ENCODE results near the gene ACOX1. TPM values are rescaled to one million over a fixed set of nuclear protein-coding genes. Genes with fewer than 3 reads are reported as not detected.

Gene ACOX1
- polyA plus RNA-seq, 1 of the 3 experiments (the other 2 are of a cell fraction) = 21.5 TPM

GRCh38 chr17:76007850-76008165 is 28.8 kb upstream of the ACOX1 start:
- 82% methylated on average over 16 of the region's 16 CpGs for WGBS (ENCODE audit: low lambda C conversion rate)
- ChIA-PET CTCF (interaction anchor here (0.9 to 14.6 kb wide), 11 partner anchors 6 to 390 kb away, joined by 3 to 231 read pairs (median 3); partner anchors contain the start of genes CDK3, MRPL38 and TRIM47), POLR2A (no interaction called here)
- no peak for DNase-seq
- no peaks in the 10 kb centered on the region for H3K27me3 ChIP-seq (ENCODE audit: insufficient read depth)
- no peak overlapping the region for H3K4me3 ChIP-seq (ENCODE audit: low read depth in 2 of 2, low read length in 1 of 2)
- no peak overlapping the region for H3K9ac ChIP-seq
- peaks cover 21% of the 10 kb centered on the region for H3F3A ChIP-seq (replicated peaks; ENCODE audit: insufficient read depth)
- peaks cover 0 to 10% of the 10 kb centered on the region in 2 experiments; a peak in 2 of 4 replicates for H3K4me1 ChIP-seq (ENCODE audit: control insufficient read depth in 1 of 2, insufficient read depth in 2 of 2, low read depth in 1 of 2, low read length in 1 of 2)
- no peaks in the 10 kb centered on the region for H3K9me2 ChIP-seq
- no peak overlapping the region for H2AFZ ChIP-seq (ENCODE audit: low read depth)
- H3K36me3 ChIP-seq (replicated peaks in 1 of 2; ENCODE audit: control insufficient read depth in 1 of 2, insufficient read depth in 2 of 2, low read length in 1 of 2) = no peaks in the 10 kb centered on the region
- H3K9me3 ChIP-seq = no peaks in the 10 kb centered on the region
- TF ChIP-seq SMC3 (IDR thresholded peaks at IDR 0.05; ENCODE audit: low read depth, low read length) = no peak
- no peak for TF ChIP-seq JUND (IDR thresholded peaks at IDR 0.05)
- no peak for TF ChIP-seq FOXM1 (IDR thresholded peaks at IDR 0.05; ENCODE audit: low read depth)
- no peak for TF ChIP-seq USF1 (IDR thresholded peaks at IDR 0.05; ENCODE audit: borderline replicate concordance, low read depth)
- TF ChIP-seq TEAD4 (IDR thresholded peaks at IDR 0.05; ENCODE audit: borderline replicate concordance, insufficient read depth) = no peak
- no peak for TF ChIP-seq RXRA (IDR thresholded peaks at IDR 0.05; ENCODE audit: borderline replicate concordance, low read depth)
- no peak for TF ChIP-seq RCOR1 (IDR thresholded peaks at IDR 0.05; ENCODE audit: low read length)
- TF ChIP-seq YY1 (IDR thresholded peaks at IDR 0.05; ENCODE audit: low read depth) = no peak
- no peak for TF ChIP-seq CHD2 (IDR thresholded peaks at IDR 0.05; ENCODE audit: low read length, partially characterized antibody)
- TF ChIP-seq NRF1 (IDR thresholded peaks at IDR 0.05; ENCODE audit: low read depth, low read length) = no peak
- no peak for TF ChIP-seq USF2 (IDR thresholded peaks at IDR 0.05; ENCODE audit: borderline replicate concordance, low read depth, low read length)
- no peak for TF ChIP-seq GABPA (IDR thresholded peaks at IDR 0.05; ENCODE audit: low read depth)
- TF ChIP-seq MAX (IDR thresholded peaks at IDR 0.05; ENCODE audit: low read depth) = no peak
- no peaks in the 10 kb centered on the region for H3K79me2 ChIP-seq (ENCODE audit: insufficient read depth)
- H3K4me2 ChIP-seq = no peak overlapping the region
- no peaks in the 10 kb centered on the region for H4K20me1 ChIP-seq (ENCODE audit: insufficient read depth)
- H3K27ac ChIP-seq (ENCODE audit: low read depth in 2 of 2, low read length in 1 of 2) = no peak overlapping the region

- Histone ChIP-seq H3K9me2 (no peaks in the 10 kb centered on the region), H3K4me1 (ENCODE audit: control insufficient read depth in 1 of 2, insufficient read depth in 2 of 2, low read depth in 1 of 2, low read length in 1 of 2) (peaks cover 0 to 10% of the 10 kb centered on the region in 2 experiments; a peak in 2 of 4 replicates), H3K79me2 (ENCODE audit: insufficient read depth) (no peaks in the 10 kb centered on the region), H3F3A (replicated peaks; ENCODE audit: insufficient read depth) (peaks cover 22% of the 10 kb centered on the region), H3K4me2 (no peak overlapping the region), H3K9ac (no peak overlapping the region), H3K4me3 (ENCODE audit: low read depth in 2 of 2, low read length in 1 of 2) (no peak overlapping the region), H2AFZ (ENCODE audit: low read depth) (no peak overlapping the region), H3K36me3 (replicated peaks in 1 of 2; ENCODE audit: control insufficient read depth in 1 of 2, insufficient read depth in 2 of 2, low read length in 1 of 2) (no peaks in the 10 kb centered on the region), H3K27ac (ENCODE audit: low read depth in 2 of 2, low read length in 1 of 2) (no peak overlapping the region), H3K9me3 (no peaks in the 10 kb centered on the region), H4K20me1 (ENCODE audit: insufficient read depth) (no peaks in the 10 kb centered on the region), H3K27me3 (ENCODE audit: insufficient read depth) (no peaks in the 10 kb centered on the region)
- ChIA-PET CTCF (interaction anchor here (0.6 to 14.6 kb wide), 11 partner anchors 6 to 391 kb away, joined by 3 to 231 read pairs (median 3); partner anchors contain the start of genes CDK3, MRPL38 and TRIM47), POLR2A (no interaction called here)
- 87% methylated on average over 38 of the region's 39 CpGs for WGBS (ENCODE audit: low lambda C conversion rate)
- no peak for DNase-seq
- TF ChIP-seq GATA2 (CRISPR knock-in tag; IDR thresholded peaks at IDR 0.05) = no peak
- TF ChIP-seq RFX5 (IDR thresholded peaks at IDR 0.05; ENCODE audit: low read length) = no peak
- no peak for TF ChIP-seq JUND (IDR thresholded peaks at IDR 0.05)
- TF ChIP-seq TCF12 (IDR thresholded peaks at IDR 0.05) = no peak
- TF ChIP-seq CHD2 (IDR thresholded peaks at IDR 0.05; ENCODE audit: low read length, partially characterized antibody) = no peak
- TF ChIP-seq, protein P1, sequence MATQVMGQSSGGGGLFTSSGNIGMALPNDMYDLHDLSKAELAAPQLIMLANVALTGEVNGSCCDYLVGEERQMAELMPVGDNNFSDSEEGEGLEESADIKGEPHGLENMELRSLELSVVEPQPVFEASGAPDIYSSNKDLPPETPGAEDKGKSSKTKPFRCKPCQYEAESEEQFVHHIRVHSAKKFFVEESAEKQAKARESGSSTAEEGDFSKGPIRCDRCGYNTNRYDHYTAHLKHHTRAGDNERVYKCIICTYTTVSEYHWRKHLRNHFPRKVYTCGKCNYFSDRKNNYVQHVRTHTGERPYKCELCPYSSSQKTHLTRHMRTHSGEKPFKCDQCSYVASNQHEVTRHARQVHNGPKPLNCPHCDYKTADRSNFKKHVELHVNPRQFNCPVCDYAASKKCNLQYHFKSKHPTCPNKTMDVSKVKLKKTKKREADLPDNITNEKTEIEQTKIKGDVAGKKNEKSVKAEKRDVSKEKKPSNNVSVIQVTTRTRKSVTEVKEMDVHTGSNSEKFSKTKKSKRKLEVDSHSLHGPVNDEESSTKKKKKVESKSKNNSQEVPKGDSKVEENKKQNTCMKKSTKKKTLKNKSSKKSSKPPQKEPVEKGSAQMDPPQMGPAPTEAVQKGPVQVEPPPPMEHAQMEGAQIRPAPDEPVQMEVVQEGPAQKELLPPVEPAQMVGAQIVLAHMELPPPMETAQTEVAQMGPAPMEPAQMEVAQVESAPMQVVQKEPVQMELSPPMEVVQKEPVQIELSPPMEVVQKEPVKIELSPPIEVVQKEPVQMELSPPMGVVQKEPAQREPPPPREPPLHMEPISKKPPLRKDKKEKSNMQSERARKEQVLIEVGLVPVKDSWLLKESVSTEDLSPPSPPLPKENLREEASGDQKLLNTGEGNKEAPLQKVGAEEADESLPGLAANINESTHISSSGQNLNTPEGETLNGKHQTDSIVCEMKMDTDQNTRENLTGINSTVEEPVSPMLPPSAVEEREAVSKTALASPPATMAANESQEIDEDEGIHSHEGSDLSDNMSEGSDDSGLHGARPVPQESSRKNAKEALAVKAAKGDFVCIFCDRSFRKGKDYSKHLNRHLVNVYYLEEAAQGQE (IDR thresholded peaks at IDR 0.05; ENCODE audit: low read depth, low read length) = no peak
- TF ChIP-seq POLR2AphosphoS5 (IDR thresholded peaks at IDR 0.05; ENCODE audit: low read depth, low read length) = no peak
- TF ChIP-seq, protein P2, sequence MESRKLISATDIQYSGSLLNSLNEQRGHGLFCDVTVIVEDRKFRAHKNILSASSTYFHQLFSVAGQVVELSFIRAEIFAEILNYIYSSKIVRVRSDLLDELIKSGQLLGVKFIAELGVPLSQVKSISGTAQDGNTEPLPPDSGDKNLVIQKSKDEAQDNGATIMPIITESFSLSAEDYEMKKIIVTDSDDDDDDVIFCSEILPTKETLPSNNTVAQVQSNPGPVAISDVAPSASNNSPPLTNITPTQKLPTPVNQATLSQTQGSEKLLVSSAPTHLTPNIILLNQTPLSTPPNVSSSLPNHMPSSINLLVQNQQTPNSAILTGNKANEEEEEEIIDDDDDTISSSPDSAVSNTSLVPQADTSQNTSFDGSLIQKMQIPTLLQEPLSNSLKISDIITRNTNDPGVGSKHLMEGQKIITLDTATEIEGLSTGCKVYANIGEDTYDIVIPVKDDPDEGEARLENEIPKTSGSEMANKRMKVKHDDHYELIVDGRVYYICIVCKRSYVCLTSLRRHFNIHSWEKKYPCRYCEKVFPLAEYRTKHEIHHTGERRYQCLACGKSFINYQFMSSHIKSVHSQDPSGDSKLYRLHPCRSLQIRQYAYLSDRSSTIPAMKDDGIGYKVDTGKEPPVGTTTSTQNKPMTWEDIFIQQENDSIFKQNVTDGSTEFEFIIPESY (IDR thresholded peaks at IDR 0.05; ENCODE audit: borderline replicate concordance, low read depth) = no peak
- TF ChIP-seq FOXJ3 (CRISPR knock-in tag; IDR thresholded peaks at IDR 0.05) = no peak
- TF ChIP-seq MEF2A (IDR thresholded peaks at IDR 0.05; ENCODE audit: borderline replicate concordance, low read depth) = no peak
- no peak for TF ChIP-seq RAD21 (IDR thresholded peaks at IDR 0.05; ENCODE audit: low read length)
These were observed 28.3 kb upstream of the ACOX1 start for GRCh38 chr17:76007131-76007849.

All from SK-N-SH (cell line).